ENCODE data around the gene HPS6.

The HPS6 gene

GRCh38 chr10:102069071-102069470 lies 3.9 kb downstream of the HPS6 start:
- no peak for DNase-seq (ENCODE audit: low read depth in 2 of 2)

GRCh38 chr10:102072673-102073527 lies 7.8 kb downstream of the HPS6 start:
- peak; percentile 38 to 43 for DNase-seq (ENCODE audit: low read depth in 2 of 2)

GRCh38 chr10:102083541-102083940 lies 18.4 kb downstream of the HPS6 start:
- no peak for DNase-seq (ENCODE audit: low read depth in 2 of 2)

- DNase-seq (ENCODE audit: low read depth in 2 of 2): no peak
Measured at GRCh38 chr10:102085336-102085735, 20.2 kb downstream of the HPS6 start.

GRCh38 chr10:102086196-102086595 lies 21.0 kb downstream of the HPS6 start:
- DNase-seq (ENCODE audit: low read depth in 2 of 2): no peak

- DNase-seq (ENCODE audit: low read depth in 2 of 2): no peak
Measured at GRCh38 chr10:102090772-102091171, 25.6 kb downstream of the HPS6 start.

GRCh38 chr10:102096449-102096848 lies 31.3 kb downstream of the HPS6 start:
- DNase-seq (ENCODE audit: low read depth in 2 of 2): no peak

GRCh38 chr10:102101152-102101551 lies 36.0 kb downstream of the HPS6 start:
- DNase-seq (ENCODE audit: low read depth in 2 of 2): no peak

- DNase-seq (ENCODE audit: low read depth in 2 of 2): no peak
Measured at GRCh38 chr10:102102421-102102820, 37.3 kb downstream of the HPS6 start.

- no peak for DNase-seq (ENCODE audit: low read depth in 2 of 2)
Measured at GRCh38 chr10:102106998-102107397, 41.8 kb downstream of the HPS6 start.

GRCh38 chr10:102109166-102110116 lies 44.3 kb downstream of the HPS6 start:
- no peak for DNase-seq (ENCODE audit: low read depth in 2 of 2)

- DNase-seq (ENCODE audit: low read depth in 2 of 2): no peak
Measured at GRCh38 chr10:102111276-102111675, 46.1 kb downstream of the HPS6 start.

- DNase-seq (ENCODE audit: low read depth in 2 of 2): no peak
Measured at GRCh38 chr10:102112210-102112817, 47.2 kb downstream of the HPS6 start.

- no peak for DNase-seq (ENCODE audit: low read depth in 2 of 2)
Measured at GRCh38 chr10:102113261-102113955, 48.3 kb downstream of the HPS6 start.

GRCh38 chr10:102113956-102114857 lies 49.1 kb downstream of the HPS6 start:
- no peak for DNase-seq (ENCODE audit: low read depth in 2 of 2)

GRCh38 chr10:102114861-102115618 lies 49.9 kb downstream of the HPS6 start:
- peak; percentile 58 to 71 for DNase-seq (ENCODE audit: low read depth in 2 of 2)

GRCh38 chr10:102115775-102116174 lies 50.6 kb downstream of the HPS6 start:
- no peak for DNase-seq (ENCODE audit: low read depth in 2 of 2)

- no peak for DNase-seq (ENCODE audit: low read depth in 2 of 2)
Measured at GRCh38 chr10:102116656-102117055, 51.5 kb downstream of the HPS6 start.
